Mesendoderm (in vitro differentiated cells): Measurements from ENCODE around the gene MT1G.

Experiments used
- DNase-seq: peaks from one replicate; pipeline ENCODE4 v3.0.0; 2013
- H2AK5ac ChIP-seq: 2 replicates; pipeline ENCODE4 v1.6.1; 2013; ENCODE audit warnings: low read length, inconsistent platforms
- H2BK120ac ChIP-seq: 2 replicates; pipeline ENCODE4 v1.6.1; 2013; ENCODE audit warnings: low read depth, mild to moderate bottlenecking, low read length, moderate library complexity, mixed read lengths
- H2BK15ac ChIP-seq: replicated peaks from 2 replicates; pipeline ENCODE4 v1.6.1; 2013; ENCODE audit warnings: low read depth, mild to moderate bottlenecking, moderate library complexity
- H2BK5ac ChIP-seq: 2 replicates; pipeline ENCODE4 v1.6.1; 2013; ENCODE audit warnings: low read length, inconsistent platforms
- H3K18ac ChIP-seq: 2 replicates; pipeline ENCODE4 v1.6.1; 2013; ENCODE audit warnings: mild to moderate bottlenecking, low read length, mixed read lengths
- H3K23ac ChIP-seq: one replicate; pipeline ENCODE4 v1.6.1; 2013; ENCODE audit warnings: low read length
- H3K27ac ChIP-seq: 2 replicates; pipeline ENCODE4 v1.5.1; 2013; ENCODE audit warnings: low read depth, mild to moderate bottlenecking, inconsistent platforms, low read length, moderate library complexity
- H3K27me3 ChIP-seq: 2 replicates; pipeline ENCODE4 v1.6.1; 2013; ENCODE audit warnings: low read length, control low read depth, mild to moderate bottlenecking, inconsistent platforms; ENCODE audit not compliant: insufficient read depth, poor library complexity
- H3K36me3 ChIP-seq: 2 replicates; pipeline ENCODE4 v1.6.1; 2013; ENCODE audit warnings: low read length, inconsistent platforms; ENCODE audit not compliant: control insufficient read depth, insufficient read depth
- H3K4ac ChIP-seq: one replicate; pipeline ENCODE4 v1.6.1; 2013; ENCODE audit warnings: low read depth, mild to moderate bottlenecking, low read length, moderate library complexity
- H3K4me1 ChIP-seq: 2 replicates; pipeline ENCODE4 v1.6.1; 2013; ENCODE audit warnings: low read depth, low read length, inconsistent platforms; ENCODE audit not compliant: control insufficient read depth
- H3K4me2 ChIP-seq: 2 replicates; pipeline ENCODE4 v1.6.1; 2013; ENCODE audit warnings: low read length
- H3K4me3 ChIP-seq: 2 replicates; pipeline ENCODE4 v1.5.1; 2013; ENCODE audit warnings: mild to moderate bottlenecking, low read length
- H3K56ac ChIP-seq: one replicate; pipeline ENCODE4 v1.6.1; 2013; ENCODE audit warnings: low read length
- H3K79me1 ChIP-seq: 2 replicates; pipeline ENCODE4 v1.6.1; 2013; ENCODE audit warnings: low read length, inconsistent platforms
- H3K79me2 ChIP-seq: 2 replicates; pipeline ENCODE4 v1.6.1; 2013; ENCODE audit warnings: mild to moderate bottlenecking, low read length; ENCODE audit not compliant: control insufficient read depth, insufficient read depth
- H3K9ac ChIP-seq: 2 replicates; pipeline ENCODE4 v1.6.1; 2013; ENCODE audit warnings: low read length, inconsistent platforms
- H4K5ac ChIP-seq: one replicate; pipeline ENCODE4 v1.6.1; 2013; ENCODE audit warnings: low read length
- H4K8ac ChIP-seq: one replicate; pipeline ENCODE4 v1.6.1; 2013; ENCODE audit warnings: low read depth, mild to moderate bottlenecking, control low read depth, low read length, moderate library complexity
- WGBS: extraction: QIAGEN DNeasy Blood & Tissue Kit; methylation state at CpG from one replicate; pipeline ENCODE4 v1.1.7; 2013; ENCODE audit warnings: low lambda C conversion rate, missing lambda C conversion rate; ENCODE audit not compliant: insufficient coverage; ENCODE audit errors: extremely low coverage; 5-methylcytosine and 5-hydroxymethylcytosine counted together

MT1G gene

GRCh38 chr16:56657555-56658326 is 10.1 kb downstream of the MT1G start, which contains the start of gene MT1F:
Gene MT1F (plus strand): TSS chr16:56657959. CDS start chr16:56658059, 100 bp downstream.
- Histone ChIP-seq H3K79me2 (no peaks in the 10 kb centered on the region), H4K5ac (no peak within 1 kb of the TSS), H3K4ac (no peak within 1 kb of the TSS), H3K9ac (peak within 1 kb of the TSS; percentile 63), H3K4me3 (peak within 1 kb of the TSS; percentile 37), H3K23ac (no peak within 1 kb of the TSS), H2AK5ac (no peak within 1 kb of the TSS), H3K27ac (no peak within 1 kb of the TSS), H2BK120ac (no peak within 1 kb of the TSS), H3K4me1 (peaks cover 2% of the 10 kb centered on the region), H2BK5ac (no peak within 1 kb of the TSS), H3K27me3 (peaks cover 45% of the 10 kb centered on the region), H3K56ac (peak within 1 kb of the TSS; percentile 90), H3K18ac (no peak within 1 kb of the TSS), H2BK15ac (no peak within 1 kb of the TSS), H3K36me3 (no peaks in the 10 kb centered on the region), H3K79me1 (no peaks in the 10 kb centered on the region), H4K8ac (no peak within 1 kb of the TSS), H3K4me2 (peak within 1 kb of the TSS; percentile 33)
- peak; percentile 90 for DNase-seq
- WGBS = no CpG with 5 or more reads among the region's 46 CpGs

- H3K18ac ChIP-seq = no peak overlapping the region
- no peak overlapping the region for H4K5ac ChIP-seq
- no peak overlapping the region for H3K56ac ChIP-seq
- no peak overlapping the region for H2BK120ac ChIP-seq
- no peak overlapping the region for H3K27ac ChIP-seq
- no CpG with 5 or more reads among the region's 7 CpGs for WGBS
- no peak overlapping the region for H3K4ac ChIP-seq
- H3K9ac ChIP-seq = no peak overlapping the region
- H3K4me1 ChIP-seq = peaks cover 2% of the 10 kb centered on the region
- no peak overlapping the region for H4K8ac ChIP-seq
- no peak overlapping the region for H3K4me2 ChIP-seq
- H2AK5ac ChIP-seq = no peak overlapping the region
- H3K23ac ChIP-seq = no peak overlapping the region
- no peak overlapping the region for H2BK5ac ChIP-seq
- H3K4me3 ChIP-seq = no peak overlapping the region
- peaks cover 15% of the 10 kb centered on the region for H3K27me3 ChIP-seq
- no peak overlapping the region for H2BK15ac ChIP-seq
- no peak for DNase-seq
- no peaks in the 10 kb centered on the region for H3K79me2 ChIP-seq
- no peaks in the 10 kb centered on the region for H3K36me3 ChIP-seq
- no peaks in the 10 kb centered on the region for H3K79me1 ChIP-seq
Observed at GRCh38 chr16:56653218-56653617, 14.6 kb downstream of the MT1G start.

- H3K79me2 ChIP-seq = no peaks in the 10 kb centered on the region
- no peaks in the 10 kb centered on the region for H3K4me1 ChIP-seq
- H2AK5ac ChIP-seq = no peak overlapping the region
- no peak overlapping the region for H4K8ac ChIP-seq
- H3K9ac ChIP-seq = no peak overlapping the region
- no peak overlapping the region for H3K27ac ChIP-seq
- H4K5ac ChIP-seq = no peak overlapping the region
- H3K79me1 ChIP-seq = no peaks in the 10 kb centered on the region
- no peak overlapping the region for H2BK120ac ChIP-seq
- no peak overlapping the region for H3K18ac ChIP-seq
- no peak overlapping the region for H3K4me2 ChIP-seq
- no peak overlapping the region for H3K56ac ChIP-seq
- no CpG with 5 or more reads among the region's 1 CpG for WGBS
- no peaks in the 10 kb centered on the region for H3K36me3 ChIP-seq
- no peak overlapping the region for H3K4me3 ChIP-seq
- no peak overlapping the region for H2BK5ac ChIP-seq
- DNase-seq = no peak
- no peak overlapping the region for H2BK15ac ChIP-seq
- no peak overlapping the region for H3K4ac ChIP-seq
- H3K27me3 ChIP-seq = peaks cover 19% of the 10 kb centered on the region
- H3K23ac ChIP-seq = no peak overlapping the region
Observed at GRCh38 chr16:56652600-56652999, 15.3 kb downstream of the MT1G start.

DNA sequence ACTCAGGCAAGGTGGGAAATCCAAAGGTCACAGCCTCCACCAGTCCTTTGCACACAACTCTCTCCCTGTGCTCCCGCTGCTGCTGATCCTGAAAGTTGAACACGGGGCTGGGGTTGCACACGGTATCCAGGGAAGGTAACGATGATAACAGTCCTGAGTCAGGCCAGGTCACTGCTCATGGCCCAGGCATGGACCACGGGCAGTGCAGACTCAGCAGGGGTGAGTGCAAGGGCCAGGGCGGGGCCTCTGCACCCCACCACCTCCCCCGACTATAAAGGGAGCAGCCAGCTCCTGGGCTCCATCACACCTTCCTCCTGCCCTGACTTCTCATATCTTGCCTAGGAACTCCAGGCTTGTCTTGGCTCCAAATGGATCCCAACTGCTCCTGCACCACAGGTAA is 16.3 kb downstream of the MT1G start, which contains the start of gene MT1B:
Gene MT1B, plus strand, starts transcription at position 301 of the 400 bp plus-strand sequence. Its CDS starts 68 bp downstream, at position 369.
- Histone ChIP-seq H3K79me2 (no peaks in the 10 kb centered on the region), H3K4me2 (no peak within 1 kb of the TSS), H2BK120ac (no peak within 1 kb of the TSS), H2BK5ac (no peak within 1 kb of the TSS), H3K18ac (no peak within 1 kb of the TSS), H3K56ac (no peak within 1 kb of the TSS), H3K27ac (no peak within 1 kb of the TSS), H3K27me3 (peaks cover 28% of the 10 kb centered on the region), H2BK15ac (no peak within 1 kb of the TSS), H2AK5ac (no peak within 1 kb of the TSS), H3K4me1 (no peaks in the 10 kb centered on the region), H3K4me3 (no peak within 1 kb of the TSS), H4K5ac (no peak within 1 kb of the TSS), H3K9ac (no peak within 1 kb of the TSS), H3K79me1 (no peaks in the 10 kb centered on the region), H3K4ac (no peak within 1 kb of the TSS), H3K23ac (no peak within 1 kb of the TSS), H3K36me3 (no peaks in the 10 kb centered on the region), H4K8ac (no peak within 1 kb of the TSS)
- DNase-seq = no peak
- no CpG with 5 or more reads among the region's 7 CpGs for WGBS

DNA sequence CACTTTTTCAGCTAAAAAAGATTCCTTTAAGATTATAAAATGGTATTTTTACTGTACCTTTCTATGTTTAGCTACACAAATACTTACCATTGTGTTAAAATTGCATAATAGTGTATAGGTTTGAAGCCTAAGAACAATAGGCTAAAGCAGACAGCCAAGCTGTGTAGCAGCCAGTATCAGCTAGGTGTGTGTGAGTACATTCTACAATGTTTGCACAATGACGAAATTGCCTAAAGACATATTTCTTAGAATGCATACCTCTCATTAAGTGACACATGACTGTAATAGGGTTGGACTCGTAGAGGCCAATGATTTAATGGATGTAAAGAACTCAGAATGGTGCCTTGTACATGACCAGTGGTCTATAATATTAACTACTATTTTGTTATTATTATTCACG is 18.0 kb downstream of the MT1G start:
- H3K4me1 ChIP-seq = no peaks in the 10 kb centered on the region
- WGBS = no CpG with 5 or more reads among the region's 3 CpGs
- H3K27me3 ChIP-seq = peaks cover 44% of the 10 kb centered on the region
- no peak overlapping the region for H3K23ac ChIP-seq
- H2AK5ac ChIP-seq = no peak overlapping the region
- H4K8ac ChIP-seq = no peak overlapping the region
- H2BK5ac ChIP-seq = no peak overlapping the region
- H3K36me3 ChIP-seq = no peaks in the 10 kb centered on the region
- H3K79me2 ChIP-seq = no peaks in the 10 kb centered on the region
- no peak overlapping the region for H2BK15ac ChIP-seq
- H3K79me1 ChIP-seq = no peaks in the 10 kb centered on the region
- no peak for DNase-seq
- no peak overlapping the region for H3K56ac ChIP-seq
- H3K4me3 ChIP-seq = no peak overlapping the region
- no peak overlapping the region for H3K4me2 ChIP-seq
- H3K18ac ChIP-seq = no peak overlapping the region
- no peak overlapping the region for H4K5ac ChIP-seq
- no peak overlapping the region for H3K9ac ChIP-seq
- H3K4ac ChIP-seq = no peak overlapping the region
- no peak overlapping the region for H3K27ac ChIP-seq
- H2BK120ac ChIP-seq = no peak overlapping the region
